ENCODE data around the gene UMAD1.
"Not testable (repeated sequence)": the region's sequence is repeated elsewhere in the genome, so short reads cannot be mapped to it uniquely, and the experiment has no call there.

UMAD1 gene

DNA sequence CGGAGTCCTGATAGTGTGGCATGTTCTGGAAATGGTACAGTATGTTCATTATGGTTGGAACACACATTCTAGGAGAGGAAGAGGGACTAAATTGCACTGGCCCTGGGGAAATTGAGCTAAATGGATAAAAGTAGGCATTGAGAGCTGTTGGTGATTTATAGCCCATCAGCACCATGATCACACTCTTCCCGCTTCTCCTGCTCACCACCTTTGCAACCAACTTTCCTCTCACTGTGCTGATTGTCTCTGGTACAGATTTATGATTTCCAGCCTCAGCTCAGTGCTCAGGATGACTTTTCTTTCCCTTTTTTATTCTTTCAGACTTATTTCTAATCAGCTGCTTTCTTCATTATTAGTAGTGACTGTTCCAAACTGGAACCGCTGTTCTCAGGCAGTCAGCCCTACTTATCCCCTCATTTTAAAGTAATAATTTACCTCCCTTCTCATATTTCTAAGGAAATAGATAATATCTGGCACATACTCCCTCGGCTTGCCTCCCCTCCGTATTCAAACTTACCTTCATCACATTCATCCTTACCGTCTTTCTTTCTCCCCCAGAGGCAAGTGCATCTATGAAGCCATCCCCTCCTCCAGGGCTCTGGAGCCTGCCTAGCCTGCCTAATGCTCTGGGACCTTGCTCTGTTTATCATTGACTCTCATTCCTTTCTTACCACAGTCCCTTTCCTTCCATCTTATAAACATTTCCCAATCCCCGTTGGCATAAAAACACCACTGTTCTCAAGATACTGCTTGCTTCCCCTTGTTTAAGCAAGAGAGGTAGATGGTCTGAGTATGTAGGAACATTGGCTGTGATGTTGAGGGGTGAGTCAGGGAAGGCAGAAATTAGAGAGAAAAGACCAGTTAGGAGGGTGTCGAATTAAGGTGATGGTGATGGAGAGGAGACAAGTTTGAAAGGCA lies 129.4 kb downstream of the UMAD1 start:
- DNase-seq = no peak

DNA sequence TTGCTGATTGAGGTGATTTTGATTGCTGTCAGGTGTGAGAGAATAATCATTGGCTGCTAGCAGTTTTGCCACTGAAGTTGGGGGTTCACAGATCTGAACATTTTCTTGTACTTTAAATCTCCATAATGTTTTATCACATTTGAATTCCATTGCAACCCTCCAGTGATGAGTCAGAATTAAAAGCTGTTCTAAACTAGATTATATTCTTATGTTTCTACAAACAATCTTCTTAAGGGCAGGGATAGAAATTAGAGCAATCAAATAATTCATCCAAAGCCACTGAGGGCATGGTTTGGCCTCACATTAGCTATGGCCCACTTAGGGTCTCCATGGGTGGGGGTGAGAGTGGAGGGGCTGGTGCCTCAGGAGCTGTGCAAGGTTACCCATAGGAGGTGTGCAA lies 130.9 kb downstream of the UMAD1 start:
- no peak for DNase-seq

DNA sequence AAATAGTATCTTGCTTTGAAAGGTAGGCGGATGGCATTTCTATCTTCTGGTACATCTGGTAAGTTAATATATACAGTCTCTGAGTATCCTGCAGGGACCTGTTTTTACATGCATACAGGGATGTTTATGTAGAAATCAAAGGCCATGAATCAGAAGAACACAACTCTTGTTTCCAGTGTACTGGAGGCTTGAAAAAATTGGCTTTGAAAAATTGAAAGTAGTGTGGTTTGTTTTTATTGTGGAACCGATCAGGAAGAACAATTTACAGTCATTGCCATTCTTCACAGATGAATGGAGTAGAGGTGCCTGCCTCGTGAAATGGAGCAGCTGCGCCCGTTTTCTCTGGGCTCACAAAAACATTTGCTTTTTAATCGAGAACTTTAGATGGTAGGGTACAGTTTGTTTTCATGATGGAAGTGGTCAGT lies 131.9 kb downstream of the UMAD1 start:
- DNase-seq = peak in 1 of 2 experiments; percentile 9

DNA sequence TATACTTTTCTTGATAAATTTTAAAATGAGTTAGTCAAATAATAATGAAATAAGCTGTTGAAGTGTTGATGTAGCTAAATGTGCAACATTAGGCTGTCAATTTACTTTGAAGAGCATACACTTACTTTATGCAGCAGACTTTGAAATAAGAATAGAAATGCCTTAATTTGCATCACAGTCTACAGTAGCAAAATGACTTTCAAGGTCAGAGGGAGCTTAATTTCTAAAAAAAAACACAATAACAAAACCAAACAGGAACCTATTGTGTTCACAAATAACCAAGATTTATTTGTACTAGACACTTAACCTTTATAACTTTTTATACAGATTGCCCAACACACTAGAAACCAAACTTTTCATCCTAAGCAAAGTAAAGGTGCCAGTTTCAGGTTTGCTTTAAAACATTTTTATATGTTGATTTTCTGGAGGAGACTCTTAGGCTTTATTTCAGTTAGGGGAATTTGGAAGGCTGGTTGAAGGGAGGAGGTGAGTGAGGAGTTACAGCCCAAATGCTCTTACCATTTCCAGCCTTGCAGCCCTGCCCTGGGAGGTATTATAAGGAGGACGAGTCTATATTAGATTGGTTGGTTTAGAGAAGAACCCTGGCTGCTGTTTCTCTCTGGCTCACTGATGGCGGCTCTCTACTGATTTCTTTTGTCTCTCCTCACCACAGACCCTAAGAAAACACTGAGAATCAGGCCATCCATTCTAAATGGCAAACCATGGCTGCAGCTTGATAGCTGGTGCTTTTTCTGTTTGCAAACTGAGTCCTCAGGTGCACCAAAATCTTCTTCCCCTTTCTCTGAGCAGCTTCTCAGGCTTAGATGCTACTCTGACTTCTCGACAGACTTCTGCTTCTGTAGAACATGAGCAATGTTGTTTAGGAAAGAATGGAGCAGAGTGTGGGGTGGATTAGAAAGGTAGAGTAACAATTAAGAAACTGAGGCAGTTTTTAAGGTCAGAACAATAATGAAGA lies 133.1 kb downstream of the UMAD1 start:
- DNase-seq = no peak

DNA sequence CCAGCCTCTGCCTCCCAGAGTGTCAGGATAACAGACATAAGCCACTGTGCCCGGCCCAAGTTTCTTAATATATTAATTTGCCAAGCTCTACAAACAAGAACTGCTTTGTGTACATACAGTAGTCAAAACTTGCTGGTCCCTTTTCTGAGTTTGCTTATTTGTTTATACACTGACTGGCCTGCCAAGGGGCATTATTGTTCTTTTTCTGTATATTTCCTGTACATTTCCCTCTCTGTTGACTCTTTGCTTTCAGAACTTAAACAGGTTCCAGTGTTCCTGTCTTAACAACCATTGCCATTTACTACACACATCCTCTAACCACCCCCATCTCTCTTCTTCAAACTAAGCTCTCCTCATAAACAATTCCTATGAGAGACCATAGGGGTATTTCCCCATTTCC lies 139.3 kb downstream of the UMAD1 start:
- no peak for DNase-seq

DNA sequence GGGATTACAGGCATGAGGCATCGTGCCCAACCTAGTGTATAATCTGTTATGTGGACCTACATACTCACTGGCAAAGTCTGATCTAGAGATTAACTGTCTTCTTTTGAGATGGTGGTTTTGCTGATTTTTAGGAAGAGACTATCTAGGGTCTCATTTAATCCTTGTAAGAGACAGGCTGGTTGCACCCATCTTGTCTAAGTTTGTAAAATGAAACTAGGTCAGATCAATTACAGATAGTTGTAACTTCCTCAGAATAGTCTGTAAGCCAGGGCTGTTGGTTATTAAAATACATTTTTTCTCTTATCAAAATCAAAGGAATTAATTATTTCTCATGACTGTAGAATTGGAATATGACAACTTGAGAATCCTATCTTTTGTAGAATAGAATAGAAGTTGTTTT lies 142.4 kb downstream of the UMAD1 start:
- peak in 1 of 2 experiments; percentile 33 for DNase-seq

DNA sequence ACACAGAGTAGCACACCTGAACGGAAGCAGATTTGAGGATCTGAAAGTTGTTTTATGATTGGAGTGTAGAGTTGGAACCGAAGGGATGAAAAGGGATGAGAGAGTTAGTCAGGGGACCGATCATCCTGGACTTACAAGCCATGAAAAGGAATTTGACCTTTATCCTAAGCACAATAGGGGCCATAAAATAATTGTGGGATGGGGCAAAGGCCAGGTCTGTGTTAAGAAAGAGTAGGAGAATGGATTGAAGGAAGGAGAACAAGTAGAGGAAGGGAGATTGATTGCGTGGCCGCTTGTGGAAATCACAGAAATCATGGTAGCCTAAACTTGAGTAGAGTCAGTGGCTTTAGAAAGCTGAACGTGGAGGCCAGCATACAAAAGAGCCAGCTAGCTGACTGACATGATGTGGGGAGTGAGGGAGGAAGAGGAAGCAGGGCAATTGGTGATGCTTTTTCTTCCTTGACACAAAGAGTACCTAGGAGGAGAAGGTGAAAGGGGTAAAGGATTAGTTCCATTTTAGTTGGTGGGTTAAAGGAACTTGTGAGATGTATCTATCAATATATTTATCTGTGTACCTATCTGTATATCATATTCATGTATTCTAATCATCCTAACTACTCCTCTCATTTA lies 144.9 kb downstream of the UMAD1 start:
- no peak for DNase-seq

DNA sequence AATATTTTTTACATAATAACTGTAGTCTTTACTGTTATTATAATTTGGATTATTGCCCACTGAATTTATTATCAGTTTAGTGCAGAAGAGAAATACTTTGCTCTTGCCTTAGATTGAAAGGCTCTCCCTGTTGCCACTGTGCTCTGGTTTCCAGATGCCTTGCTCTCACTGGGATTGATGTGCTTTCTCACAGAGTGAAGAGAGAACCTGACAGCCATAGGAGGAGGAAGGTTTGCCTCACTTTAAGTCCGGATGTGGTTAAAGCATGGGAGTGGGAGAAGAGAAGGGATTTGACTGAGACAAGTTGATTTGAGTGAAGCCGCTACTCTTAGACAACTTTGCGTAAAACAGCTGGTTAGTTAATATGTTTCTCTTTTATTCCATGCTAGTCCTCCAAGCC lies 146.0 kb downstream of the UMAD1 start:
- peak; percentile 32 to 69 for DNase-seq

DNA sequence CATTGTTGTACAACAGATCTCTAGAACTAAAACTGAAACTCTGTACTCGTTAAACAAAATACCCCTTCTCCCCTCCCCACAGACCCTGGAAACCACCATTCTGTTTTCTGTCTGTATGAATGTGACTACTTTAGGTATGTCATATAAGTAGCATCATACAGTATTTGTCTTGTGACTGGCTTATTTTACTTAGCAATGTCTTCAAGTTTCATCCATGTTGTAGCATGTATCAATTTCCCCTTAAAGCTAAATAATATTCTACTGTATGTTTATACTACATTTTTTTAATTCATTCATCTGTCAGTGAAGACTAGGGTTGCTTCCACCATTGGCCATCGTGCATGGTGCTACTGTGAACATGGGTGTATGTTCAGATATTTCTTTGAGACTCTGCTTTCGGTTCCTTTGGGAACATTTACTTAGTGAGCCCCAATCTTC lies 149.0 kb downstream of the UMAD1 start:
- DNase-seq = no peak

DNA sequence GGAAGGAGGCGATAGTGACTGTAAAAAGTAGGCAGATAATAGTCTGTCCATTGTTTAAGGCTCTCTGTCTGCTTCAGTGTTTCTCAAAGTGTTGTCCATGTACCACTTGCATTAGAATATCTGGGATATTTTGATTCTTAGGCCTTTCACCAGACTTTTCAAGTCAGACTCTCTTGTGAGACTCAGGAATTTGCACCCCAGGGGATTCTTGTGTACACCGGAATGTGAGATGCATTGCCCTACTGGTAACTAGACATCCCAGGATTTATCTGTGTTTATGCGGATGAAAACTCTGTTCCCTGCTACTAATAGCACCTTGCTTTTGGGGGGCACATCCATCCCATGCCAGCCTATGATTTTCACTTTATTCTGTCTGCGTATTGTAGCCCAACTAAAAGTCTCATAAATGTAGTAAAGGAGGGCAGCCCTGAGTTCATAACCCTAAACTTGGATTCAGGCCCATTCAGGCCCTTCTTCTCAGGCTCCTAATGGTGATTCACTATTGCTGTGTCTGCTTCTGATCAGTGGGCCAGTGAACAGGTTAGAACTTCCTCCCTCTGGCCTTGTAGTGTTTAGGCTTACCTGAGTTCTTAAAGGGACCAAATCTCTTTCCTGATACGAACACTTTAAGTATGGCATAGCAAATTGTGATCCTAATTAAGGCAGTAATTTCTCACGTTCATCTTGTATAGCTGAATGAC lies 149.6 kb downstream of the UMAD1 start:
- DNase-seq = no peak

DNA sequence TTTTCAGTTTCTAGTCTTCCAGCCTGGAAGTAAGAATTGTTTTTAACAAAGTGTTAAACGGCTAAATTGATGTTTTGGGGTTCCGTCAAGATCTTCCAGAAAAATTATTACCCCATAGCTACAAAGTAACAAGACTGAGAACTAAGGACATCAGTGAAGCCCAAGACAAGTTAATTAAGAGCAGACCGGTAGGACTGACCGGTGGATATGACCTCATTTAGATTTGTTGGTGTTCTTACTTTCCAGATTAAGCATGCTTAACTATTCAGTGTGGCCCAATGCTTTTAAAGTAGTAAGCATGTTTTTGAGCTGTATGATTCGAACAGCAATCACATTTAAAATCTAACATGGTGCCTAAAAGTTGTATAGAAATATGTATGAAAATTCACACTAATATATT lies 151.0 kb downstream of the UMAD1 start:
- no peak for DNase-seq

DNA sequence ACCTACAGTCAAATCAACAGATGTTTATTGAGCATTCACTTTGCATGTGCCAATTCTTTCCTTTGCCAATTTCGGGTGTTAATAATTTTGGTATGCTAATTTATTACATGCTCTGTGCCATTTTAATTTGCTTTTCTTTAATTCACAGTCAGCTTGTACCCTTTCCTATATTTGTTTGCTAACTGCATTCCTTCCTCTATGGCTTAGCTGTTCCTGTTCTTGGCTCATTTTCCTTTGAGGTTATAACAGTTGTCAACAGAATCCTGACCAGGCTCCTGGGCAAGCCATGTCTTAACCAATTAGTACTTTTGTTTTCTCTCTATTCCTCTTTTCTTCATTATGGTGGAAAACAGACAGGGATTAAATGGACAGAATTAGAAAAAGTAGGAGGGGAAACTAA lies 151.5 kb downstream of the UMAD1 start:
- no peak for DNase-seq

DNA sequence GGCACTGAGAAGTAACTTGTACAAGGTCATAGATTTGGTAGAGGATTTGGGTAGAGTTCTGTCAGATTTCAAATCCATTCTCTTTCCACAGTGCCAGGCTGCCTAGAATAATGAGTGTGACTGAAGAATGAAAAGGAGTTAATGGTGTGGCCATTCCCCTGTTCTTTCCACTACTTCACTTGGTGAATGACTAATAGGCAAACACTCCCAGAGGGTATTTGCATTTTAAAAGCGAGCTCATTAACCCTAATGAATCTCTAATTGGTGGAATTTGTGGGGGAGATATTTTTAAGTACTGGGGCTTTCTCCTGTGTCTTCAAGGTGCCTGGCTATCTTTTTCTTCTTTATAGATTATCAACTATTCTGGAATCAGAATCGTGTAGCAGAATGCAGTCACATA lies 152.7 kb downstream of the UMAD1 start:
- no peak for DNase-seq

DNA sequence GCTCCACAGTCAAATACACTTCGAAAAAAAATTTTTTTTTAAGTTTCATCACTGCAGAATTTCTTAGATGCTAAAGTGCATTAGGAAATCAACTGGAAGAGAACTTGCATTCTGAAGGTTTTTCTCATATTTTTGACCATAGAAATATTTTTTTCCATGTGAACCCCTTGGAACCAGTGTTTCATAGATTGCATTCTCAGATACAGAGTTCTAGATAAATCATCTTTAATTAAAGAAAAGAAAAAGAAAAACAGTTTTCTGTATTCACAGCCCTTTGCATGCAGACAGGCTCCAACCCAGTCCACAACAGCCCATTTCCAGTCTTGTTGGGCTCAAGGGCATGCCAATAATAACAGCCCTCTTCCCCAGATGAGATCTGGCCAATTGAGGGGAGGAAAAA lies 153.4 kb downstream of the UMAD1 start:
- peak in 1 of 2 experiments; percentile 43 for DNase-seq

DNA sequence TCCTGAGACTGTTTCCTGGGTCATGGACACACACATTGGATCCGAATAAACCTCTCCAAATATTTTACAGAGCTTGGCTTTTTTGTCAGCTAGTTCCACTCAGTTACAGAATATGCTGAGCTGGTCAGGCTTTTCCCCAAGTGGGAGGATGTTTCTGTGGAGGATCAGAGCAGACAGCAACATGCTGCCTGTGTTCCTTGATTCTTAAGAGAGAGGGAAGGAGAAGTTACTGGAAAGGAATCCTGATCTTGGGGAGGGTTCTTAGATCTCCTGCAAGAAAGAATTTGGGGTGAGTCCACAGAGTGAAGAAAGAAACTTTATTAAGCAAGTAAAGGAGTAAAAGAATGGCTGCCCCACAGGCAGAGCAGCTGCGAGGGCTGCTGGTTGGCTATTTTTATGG lies 154.7 kb downstream of the UMAD1 start:
- DNase-seq = no peak

DNA sequence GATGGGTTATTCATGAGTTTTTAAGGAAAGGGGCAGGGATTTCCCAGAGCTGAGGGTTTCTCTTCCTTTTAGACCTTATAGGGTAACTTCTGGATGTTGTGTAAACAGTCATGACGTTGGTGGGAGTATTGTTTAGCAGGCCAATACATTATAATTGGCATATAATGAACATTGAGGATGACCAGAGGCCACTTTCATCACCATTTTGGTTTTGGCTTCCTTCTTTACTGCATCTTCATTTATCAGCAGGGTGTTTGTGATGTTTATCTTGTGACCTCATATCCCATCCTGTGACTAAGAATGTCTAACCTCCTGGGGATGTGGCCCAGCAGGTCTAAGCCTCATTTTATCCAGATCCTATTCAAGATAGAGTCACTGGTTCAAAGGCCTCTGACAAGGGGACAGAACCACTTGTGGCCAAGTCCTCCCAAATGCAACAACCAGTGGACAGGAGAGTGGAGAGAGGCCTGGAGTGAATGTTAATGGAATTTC lies 155.1 kb downstream of the UMAD1 start:
- no peak for DNase-seq

DNA sequence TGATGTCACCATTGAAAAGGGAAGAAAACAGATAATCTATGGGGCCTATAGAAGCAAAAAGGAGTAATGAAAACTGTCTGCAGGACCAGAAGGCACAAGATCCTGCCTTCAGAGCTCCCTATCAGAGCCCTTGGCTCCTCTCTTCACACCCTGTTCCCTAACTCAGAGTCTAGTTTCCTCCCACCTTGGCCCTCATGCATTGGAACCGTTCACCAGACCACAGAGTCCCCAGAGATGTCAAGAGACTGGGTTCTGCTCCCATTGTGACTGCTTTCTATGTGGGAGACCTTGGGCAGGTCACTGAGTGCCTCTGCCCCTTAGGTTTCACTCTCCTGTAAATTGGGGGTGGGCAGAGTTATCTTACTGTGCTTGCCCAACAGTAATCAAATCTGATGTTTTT lies 158.0 kb downstream of the UMAD1 start:
- DNase-seq = no peak

DNA sequence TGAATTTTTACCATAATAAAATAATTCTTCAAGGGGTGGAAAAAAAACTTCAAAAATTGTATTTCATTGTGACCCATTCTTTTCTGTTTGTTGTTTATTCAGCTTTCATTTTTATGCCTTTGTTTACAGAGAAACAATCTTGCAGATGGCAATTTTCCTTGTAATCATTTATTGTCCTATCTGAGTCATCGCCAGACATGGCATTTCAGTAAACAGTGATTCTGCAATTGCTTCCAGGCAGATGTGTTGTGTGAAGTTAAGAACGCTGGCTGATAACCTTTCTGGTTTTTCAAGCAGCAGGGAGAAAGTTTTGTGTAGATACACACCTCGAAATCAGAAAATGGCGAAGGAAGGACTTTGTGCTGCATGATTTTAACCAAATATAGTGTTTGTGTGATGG lies 158.6 kb downstream of the UMAD1 start:
- no peak for DNase-seq

DNA sequence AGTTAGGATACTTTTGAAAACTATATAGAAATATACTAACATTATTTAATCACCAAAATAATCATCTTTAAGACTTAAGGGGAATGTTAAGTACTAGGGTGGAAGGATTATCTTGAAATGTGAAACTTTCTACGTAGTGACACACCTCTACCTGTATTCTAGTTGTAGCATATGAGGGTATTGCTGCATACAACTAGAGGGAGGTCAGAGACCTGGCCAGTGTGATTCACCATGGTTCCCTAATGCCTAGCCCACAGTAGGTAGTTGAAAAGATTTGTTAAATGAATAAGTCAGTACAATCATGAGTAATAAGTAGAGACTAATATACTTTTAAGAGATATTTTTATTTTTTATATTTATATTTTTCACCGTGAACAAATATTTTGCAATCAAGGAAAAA lies 162.0 kb downstream of the UMAD1 start:
- DNase-seq = no peak

DNA sequence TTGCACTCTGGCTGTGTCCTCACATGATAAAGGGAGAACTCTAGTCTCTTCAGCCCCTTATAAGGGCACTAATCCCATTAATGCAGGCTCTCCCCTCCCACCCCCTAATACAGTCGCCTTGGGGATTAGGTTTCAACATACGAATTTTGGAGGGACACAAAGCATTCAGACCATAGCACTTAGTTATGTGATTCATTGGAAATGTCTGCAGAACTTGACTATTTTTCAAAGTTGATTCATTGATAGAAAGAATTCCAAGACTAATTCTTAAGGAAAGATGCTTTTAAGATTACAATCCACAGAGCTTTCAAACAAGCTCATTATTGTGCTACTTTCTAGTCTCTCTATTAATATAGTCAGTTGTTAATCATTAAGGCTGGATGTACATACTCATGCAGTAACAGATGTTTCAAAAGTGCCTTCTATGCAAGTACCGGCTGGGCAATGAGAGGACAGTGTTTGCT lies 163.2 kb downstream of the UMAD1 start:
- DNase-seq = peak; percentile 86 to 95

DNA sequence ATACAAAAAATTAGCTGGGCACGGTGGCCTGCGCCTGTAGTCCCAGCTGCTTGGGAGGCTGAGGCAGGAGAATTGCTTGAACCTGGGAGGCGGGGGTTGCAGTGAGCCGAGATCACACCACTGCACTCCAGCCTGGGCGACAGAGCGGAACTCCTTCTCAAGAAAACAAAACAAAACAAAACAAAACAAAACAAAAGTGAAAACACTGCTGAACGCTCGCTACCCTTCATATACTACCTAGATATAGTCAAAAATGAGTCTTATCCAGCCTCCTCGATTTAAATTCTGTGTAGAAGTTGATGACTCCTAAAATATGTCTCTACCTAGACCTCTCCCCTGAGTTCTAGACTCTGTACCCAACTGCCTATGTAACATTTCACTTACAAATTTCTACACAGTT lies 164.3 kb downstream of the UMAD1 start:
- not testable (repeated sequence) for DNase-seq

DNA sequence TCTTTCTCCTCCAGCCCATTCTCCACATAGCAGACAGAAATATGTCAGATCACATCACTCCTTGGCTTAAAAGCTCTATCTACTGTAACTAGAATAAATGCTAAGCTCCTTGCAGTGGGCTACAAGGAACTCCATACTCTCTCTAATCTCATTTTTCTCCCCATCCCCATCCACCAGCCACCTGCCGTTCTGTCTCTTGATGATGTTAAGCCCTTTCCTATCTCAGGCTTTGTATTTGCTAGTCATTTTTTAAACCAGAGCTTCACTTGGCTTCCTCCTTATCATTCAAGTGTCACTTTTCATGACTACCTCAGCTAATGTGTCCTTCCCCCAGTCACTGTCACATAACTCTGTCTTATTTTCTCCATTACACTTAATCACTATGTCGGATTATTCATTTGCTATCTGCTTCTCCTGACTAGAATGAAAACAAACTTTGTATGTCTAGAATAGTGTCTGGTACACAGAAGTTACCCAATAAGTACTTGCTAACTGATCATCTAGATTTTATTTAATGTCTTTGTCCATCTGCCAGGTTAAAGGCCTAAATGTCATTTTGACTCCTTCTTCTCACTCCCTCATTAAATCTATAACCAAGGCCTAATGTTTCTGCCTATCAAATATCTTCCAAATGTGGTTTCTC lies 165.1 kb downstream of the UMAD1 start:
- DNase-seq = peak; percentile 65 to 91

All from NCI-H524 (cell line).